Activated naive CD4-positive, alpha-beta T cell treated with anti-CD3 and anti-CD28 coated beads, Interleukin-2, amount 10 ng/mL, durations not matched to agents 7 days and 5 days (primary cell): ENCODE data around the gene WFIKKN2.

Source experiments
- CTCF ChIA-PET: fragments of 350-600 bp; sonication (Branson Sonifier 250); formaldehyde crosslinking; loops from one replicate; lab custom pipeline; 2021; ENCODE audit warnings: antibody characterized with exemption; lab: Charles Lee
- DNase-seq: peaks from one replicate; pipeline ENCODE4 v3.0.0-alpha.2; 2020
- H3K27ac Mint-ChIP-seq: one replicate; pipeline ENCODE4 v1.8.0; 2021; ENCODE audit warnings: mild to moderate bottlenecking, moderate library complexity, mixed read lengths
- H3K27me3 Mint-ChIP-seq: one replicate; pipeline ENCODE4 v1.8.0; 2021; ENCODE audit warnings: mild to moderate bottlenecking, mixed read lengths
- H3K36me3 Mint-ChIP-seq: one replicate; pipeline ENCODE4 v1.8.0; 2021; ENCODE audit warnings: mixed read lengths
- H3K4me1 Mint-ChIP-seq: one replicate; pipeline ENCODE4 v1.8.0; 2021; ENCODE audit warnings: mixed read lengths
- H3K4me3 Mint-ChIP-seq: one replicate; pipeline ENCODE4 v1.8.0; 2021; ENCODE audit warnings: mild to moderate bottlenecking, moderate library complexity, mixed read lengths
- H3K9me3 Mint-ChIP-seq: one replicate; pipeline ENCODE4 v1.8.0; 2021; ENCODE audit warnings: mixed read lengths

Gene WFIKKN2

DNA sequence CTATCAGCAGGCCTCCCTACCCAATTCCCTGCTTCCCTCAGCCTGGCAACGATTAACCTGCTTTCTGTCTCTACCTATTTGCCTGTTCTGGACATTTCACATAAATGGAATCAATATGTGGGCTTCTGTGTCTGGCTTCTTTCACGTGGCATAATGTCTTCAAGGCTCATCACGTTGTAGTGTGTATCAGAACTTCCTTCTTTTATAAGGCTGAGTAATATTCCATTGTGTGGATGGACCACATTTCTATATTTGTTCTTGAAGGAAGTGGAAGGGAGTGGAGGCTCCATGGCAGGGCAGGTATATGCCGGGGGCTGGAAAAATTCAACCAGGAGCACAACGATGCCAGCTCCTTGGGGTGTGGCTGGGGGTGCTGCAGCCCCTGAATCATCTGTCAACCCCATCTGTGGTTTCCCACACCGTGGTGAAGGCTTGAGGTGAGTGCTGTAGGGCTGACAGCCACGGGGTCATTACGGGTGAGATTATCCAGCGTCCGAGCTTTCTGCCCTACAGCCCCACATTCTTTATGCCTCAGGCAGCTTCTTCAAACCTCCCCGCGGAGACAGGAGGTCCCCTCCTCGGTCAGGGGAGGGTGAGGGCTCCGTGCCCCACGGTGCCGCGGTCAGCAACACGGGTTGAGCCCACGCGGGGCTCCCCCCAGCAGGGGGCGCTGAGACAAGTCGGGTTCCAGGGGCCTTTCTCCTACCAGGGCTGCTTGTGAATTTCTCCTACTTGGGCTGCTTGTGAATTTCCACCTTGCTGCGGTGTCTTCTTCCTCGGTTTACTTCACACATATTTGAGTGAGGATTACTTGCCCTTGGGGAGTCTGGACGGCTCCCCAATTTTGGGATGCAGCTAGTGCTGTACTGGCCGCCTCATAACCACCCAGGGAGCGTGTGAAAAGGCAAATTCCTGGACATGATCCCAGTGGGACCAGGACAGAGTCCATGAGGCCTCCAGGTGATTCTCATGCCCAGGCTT is 18.3 kb upstream of the WFIKKN2 start:
- Mint-ChIP-seq H3K4me1 (peaks cover 8% of the 10 kb centered on the region), H3K4me3 (no peak overlapping the region), H3K27ac (peak overlapping the region; percentile 13), H3K27me3 (peaks cover 61% of the 10 kb centered on the region), H3K9me3 (no peaks in the 10 kb centered on the region), H3K36me3 (no peaks in the 10 kb centered on the region)
- peak; percentile 64 for DNase-seq
- CTCF ChIA-PET: interaction anchor here (0.6 to 4.1 kb wide), 12 partner anchors 10 to 243 kb away, joined by 3 to 23 read pairs (median 4); partner anchors contain the start of gene WFIKKN2

DNA sequence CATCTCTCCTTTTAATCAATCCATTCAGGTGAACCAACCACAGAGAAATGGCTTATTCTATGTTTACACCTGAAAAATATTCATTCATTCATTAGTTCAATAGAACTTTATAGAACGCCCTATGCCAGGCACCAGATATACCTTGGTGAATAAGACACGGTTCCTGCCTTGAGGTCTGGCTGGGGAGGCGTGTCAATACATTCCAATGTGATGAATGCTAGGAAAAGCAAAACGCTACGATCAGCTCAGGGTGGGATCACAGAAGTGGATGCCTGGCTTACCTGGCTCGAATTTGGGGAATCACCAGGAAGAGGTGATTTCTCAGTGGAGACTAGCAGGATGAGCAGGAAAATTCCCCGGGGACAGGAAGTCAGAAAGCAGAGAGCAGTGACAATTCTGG is 17.5 kb upstream of the WFIKKN2 start:
- Mint-ChIP-seq H3K4me3 (no peak overlapping the region), H3K27ac (no peak overlapping the region), H3K9me3 (no peaks in the 10 kb centered on the region), H3K27me3 (peaks cover 60% of the 10 kb centered on the region), H3K4me1 (peaks cover 8% of the 10 kb centered on the region), H3K36me3 (no peaks in the 10 kb centered on the region)
- DNase-seq: no peak
- CTCF ChIA-PET: interaction anchor here (0.7 to 4.1 kb wide), 4 partner anchors 9 to 203 kb away, joined by 3 to 23 read pairs (median 10); no protein-coding TSS in a partner anchor

DNA sequence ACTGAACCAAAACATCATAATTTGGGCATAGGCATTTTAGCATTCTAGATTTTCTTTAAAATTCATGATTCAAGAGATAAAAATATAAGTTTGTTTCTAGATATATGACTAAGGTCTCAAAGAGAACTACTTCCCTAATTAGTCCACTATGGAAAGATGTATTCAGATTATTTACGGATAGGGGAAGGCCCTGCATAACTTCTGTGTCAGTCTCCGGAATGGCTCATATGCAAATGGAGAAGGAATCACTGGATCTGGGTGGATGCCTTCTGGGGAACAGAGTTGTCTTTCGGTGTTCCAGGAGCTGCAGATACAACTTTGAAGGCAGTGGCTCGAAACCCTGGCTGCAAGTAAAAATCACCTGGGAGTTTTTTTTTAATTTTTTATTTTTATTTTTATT is 17.1 kb upstream of the WFIKKN2 start:
- Mint-ChIP-seq H3K36me3 (no peaks in the 10 kb centered on the region), H3K9me3 (no peaks in the 10 kb centered on the region), H3K27ac (no peak overlapping the region), H3K4me3 (no peak overlapping the region), H3K27me3 (peaks cover 60% of the 10 kb centered on the region), H3K4me1 (peaks cover 8% of the 10 kb centered on the region)
- CTCF ChIA-PET: interaction anchor here (0.6 to 4.1 kb wide), 3 partner anchors 9 to 77 kb away, joined by 3 to 23 read pairs (median 18); no protein-coding TSS in a partner anchor
- DNase-seq: no peak

DNA sequence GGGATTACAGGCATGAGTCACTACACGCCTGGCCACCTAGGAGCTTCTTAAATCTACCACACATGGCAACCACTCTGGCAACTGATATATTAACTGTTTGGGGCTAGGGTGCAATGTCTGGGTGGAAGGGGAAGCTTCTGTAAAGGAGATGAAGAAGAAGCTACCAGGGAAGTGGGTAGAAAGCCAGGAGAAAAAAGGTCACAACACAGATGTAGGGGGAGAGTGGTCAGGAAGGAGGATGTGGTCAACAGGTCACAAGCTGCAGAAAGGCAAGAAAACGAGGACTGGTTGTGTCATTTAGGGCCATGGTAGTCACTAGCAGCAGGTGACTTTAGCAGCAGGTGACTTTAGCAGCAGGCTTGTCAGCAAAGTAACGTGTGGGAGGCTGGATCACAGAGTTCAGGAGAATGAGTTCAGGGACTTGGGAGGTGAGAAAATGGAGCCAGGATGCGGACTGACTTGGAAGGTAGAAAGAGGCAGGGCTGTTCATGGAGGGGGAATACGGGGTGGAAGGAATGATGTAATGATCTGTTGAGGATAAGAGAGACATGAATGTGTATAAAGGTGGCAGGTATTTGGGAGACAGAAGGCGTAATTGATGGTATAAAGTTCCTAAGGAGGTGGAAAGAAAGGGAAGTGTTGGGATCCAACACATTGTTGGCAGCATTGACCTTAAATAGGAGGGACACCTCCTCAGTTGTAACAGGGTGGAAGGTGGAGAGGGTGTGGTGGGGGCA is 16.3 kb upstream of the WFIKKN2 start:
- no peak for DNase-seq

DNA sequence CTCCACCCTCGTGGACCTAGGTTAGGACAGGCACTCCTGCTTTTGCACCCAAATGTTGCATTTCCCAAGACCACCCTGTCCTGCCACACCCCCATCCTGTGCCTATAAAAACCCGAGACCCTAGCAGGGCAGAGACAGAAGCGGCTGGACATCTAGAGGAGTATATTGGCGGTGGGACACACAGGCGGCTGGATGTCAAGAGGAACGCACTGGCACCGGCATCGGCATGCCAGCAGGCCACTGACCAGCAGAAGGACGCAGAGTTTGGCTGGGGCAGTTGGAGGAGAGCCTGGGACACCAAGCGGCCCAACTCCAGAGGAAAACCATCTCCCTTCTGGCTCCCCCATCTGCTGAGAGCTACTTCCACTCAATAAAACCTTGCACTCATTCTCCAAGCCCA is 14.7 kb upstream of the WFIKKN2 start:
- no peak overlapping the region for H3K27ac Mint-ChIP-seq
- peaks cover 63% of the 10 kb centered on the region for H3K27me3 Mint-ChIP-seq
- no peaks in the 10 kb centered on the region for H3K36me3 Mint-ChIP-seq
- CTCF ChIA-PET: interaction anchor here (1.1 kb wide), 1 partner anchor 38 kb away, joined by 3 read pairs; no protein-coding TSS in a partner anchor
- peaks cover 8% of the 10 kb centered on the region for H3K4me1 Mint-ChIP-seq
- H3K4me3 Mint-ChIP-seq: no peak overlapping the region
- no peaks in the 10 kb centered on the region for H3K9me3 Mint-ChIP-seq
- DNase-seq: no peak

More for the DNA sequence above, 16.3 kb upstream of the WFIKKN2 start:
- Mint-ChIP-seq H3K27me3 (peaks cover 63% of the 10 kb centered on the region), H3K36me3 (no peaks in the 10 kb centered on the region), H3K4me1 (peaks cover 8% of the 10 kb centered on the region), H3K27ac (no peak overlapping the region), H3K4me3 (no peak overlapping the region), H3K9me3 (no peaks in the 10 kb centered on the region)
- CTCF ChIA-PET: interaction anchor here (0.6 to 4.1 kb wide), 3 partner anchors 8 to 78 kb away, joined by 3 to 23 read pairs (median 18); no protein-coding TSS in a partner anchor

DNA sequence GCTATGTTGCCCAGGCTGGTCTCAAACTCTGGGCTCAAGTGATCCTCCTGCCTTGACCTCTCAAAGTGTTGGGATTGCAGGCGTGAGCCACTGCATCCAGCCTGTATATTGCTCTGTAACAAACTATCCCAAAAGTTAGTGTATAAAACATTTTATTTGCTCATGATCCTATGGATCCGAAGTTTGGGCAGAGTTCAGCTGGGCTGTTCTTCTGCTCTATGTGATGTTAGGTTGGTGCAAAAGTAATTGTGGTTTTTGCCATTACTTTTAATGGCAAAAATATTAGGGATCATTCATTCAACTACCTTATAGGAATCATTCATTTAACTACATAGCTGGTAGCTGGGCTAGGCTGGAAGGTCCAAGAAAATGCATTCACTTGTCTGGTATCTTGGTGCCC is 12.8 kb upstream of the WFIKKN2 start:
- CTCF ChIA-PET: interaction anchor here (0.6 to 1.8 kb wide), 3 partner anchors 18 to 132 kb away, joined by 3 to 4 read pairs (median 4); no protein-coding TSS in a partner anchor
- no peaks in the 10 kb centered on the region for H3K9me3 Mint-ChIP-seq
- H3K4me1 Mint-ChIP-seq: peaks cover 8% of the 10 kb centered on the region
- DNase-seq: no peak
- H3K27ac Mint-ChIP-seq: no peak overlapping the region
- H3K36me3 Mint-ChIP-seq: peaks cover 2% of the 10 kb centered on the region
- peaks cover 48% of the 10 kb centered on the region for H3K27me3 Mint-ChIP-seq
- no peak overlapping the region for H3K4me3 Mint-ChIP-seq

DNA sequence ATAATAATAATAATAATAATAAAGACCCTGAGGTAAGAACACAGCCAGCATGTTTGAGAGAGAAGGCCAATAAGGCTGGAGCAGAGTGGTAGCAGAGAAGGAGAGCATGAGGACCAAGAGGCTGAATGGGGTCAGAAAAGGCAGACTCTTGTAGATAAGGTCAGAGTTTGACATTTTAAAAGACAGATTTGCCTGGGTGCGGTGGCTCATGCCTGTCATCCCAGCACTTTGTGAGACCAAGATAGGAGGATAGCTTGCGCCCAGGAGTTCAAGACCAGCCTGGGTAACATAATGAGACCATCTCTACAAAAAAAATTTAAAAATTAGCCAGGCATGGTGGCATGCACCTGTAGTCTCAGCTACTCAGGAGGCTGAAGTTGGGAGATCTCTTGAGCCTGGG is 11.0 kb upstream of the WFIKKN2 start:
- H3K9me3 Mint-ChIP-seq: no peaks in the 10 kb centered on the region
- H3K27ac Mint-ChIP-seq: no peak overlapping the region
- no peak overlapping the region for H3K4me3 Mint-ChIP-seq
- peaks cover 53% of the 10 kb centered on the region for H3K27me3 Mint-ChIP-seq
- H3K36me3 Mint-ChIP-seq: peaks cover 2% of the 10 kb centered on the region
- DNase-seq: no peak
- CTCF ChIA-PET: interaction anchor here (0.7 to 1.6 kb wide), 2 partner anchors 10 to 17 kb away, joined by 3 read pairs; no protein-coding TSS in a partner anchor
- H3K4me1 Mint-ChIP-seq: no peaks in the 10 kb centered on the region

DNA sequence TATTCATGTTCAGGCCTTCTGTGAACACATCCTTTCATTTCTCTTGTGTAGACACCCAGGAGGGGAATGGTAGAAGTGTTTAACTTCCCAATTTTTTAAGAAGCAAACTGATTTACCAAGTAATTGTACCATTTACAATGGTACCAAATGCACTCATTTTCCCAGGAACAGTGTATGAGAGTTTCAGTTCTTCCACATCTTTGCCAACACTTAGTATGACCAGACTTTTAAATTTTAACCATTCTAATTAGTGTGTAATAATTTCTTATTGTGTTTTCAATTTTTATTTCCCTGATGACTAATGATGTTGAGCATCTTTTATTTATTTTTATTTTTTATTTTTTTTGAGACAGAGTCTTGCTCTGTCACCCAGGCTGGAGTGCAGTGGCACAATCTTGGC is 10.2 kb upstream of the WFIKKN2 start:
- Mint-ChIP-seq H3K36me3 (peaks cover 2% of the 10 kb centered on the region), H3K9me3 (no peaks in the 10 kb centered on the region), H3K27me3 (peaks cover 54% of the 10 kb centered on the region), H3K27ac (no peak overlapping the region), H3K4me3 (no peak overlapping the region), H3K4me1 (no peaks in the 10 kb centered on the region)
- CTCF ChIA-PET: interaction anchor here (1.6 kb wide), 1 partner anchor 10 kb away, joined by 3 read pairs; no protein-coding TSS in a partner anchor
- no peak for DNase-seq

DNA sequence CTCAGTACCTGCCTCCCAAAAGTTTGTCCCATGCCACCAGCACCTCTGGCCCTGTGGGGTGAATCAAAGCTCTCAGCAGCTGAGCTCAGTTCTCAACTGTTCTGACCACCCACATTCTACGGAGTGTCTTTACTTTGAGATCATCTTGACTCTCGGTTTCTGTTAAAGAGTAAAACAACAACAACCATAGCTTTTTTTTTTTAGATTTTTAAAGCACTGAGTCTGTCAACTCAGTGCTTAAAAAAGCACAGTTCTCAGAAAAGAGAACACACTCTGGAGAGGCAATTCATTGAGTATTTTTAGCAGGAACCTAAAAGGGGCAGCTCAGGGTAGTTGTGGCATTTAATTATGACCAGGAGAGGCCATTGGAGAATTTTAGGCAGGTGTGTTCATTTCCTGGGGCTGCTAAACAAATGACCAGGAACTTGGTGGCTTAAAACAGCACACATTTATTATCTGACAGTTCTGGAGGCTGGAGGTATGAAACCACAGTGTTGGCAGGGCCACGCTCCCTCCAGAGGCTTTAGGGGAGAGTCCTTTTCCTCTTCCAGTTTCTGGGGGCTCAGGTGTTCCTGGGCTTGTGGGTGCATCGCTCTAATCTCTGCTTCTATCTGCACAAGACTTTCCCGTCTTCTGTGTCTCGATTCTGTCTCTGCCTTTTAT is 6.7 kb upstream of the WFIKKN2 start:
- Mint-ChIP-seq H3K9me3 (no peaks in the 10 kb centered on the region), H3K4me1 (no peaks in the 10 kb centered on the region), H3K36me3 (peaks cover 2% of the 10 kb centered on the region), H3K27ac (no peak overlapping the region), H3K27me3 (peaks cover 46% of the 10 kb centered on the region), H3K4me3 (no peak overlapping the region)
- DNase-seq: no peak
- CTCF ChIA-PET: interaction anchor here (0.7 to 3.2 kb wide), 2 partner anchors 11 to 128 kb away, joined by 3 to 23 read pairs; no protein-coding TSS in a partner anchor

DNA sequence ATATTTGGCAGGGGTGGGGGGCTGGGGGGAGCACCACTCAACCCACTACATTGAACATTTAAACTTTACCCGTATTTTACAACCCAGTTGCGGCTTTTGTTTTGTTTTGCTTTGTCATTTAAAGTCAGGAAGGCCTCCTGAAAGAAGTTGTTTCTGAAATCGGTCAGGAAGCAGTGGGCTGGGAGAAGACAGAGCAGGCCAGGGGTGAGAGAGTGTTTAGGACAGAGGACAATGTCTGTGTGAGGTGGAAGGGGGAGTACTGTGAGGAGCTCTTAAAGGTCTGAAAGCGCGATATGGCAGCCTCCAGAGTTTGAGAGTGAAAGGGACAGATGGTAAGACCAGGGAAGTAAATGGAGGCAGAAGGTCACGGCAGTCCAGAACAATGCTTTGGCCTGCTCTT is 6.1 kb upstream of the WFIKKN2 start:
- Mint-ChIP-seq H3K4me1 (no peaks in the 10 kb centered on the region), H3K4me3 (no peak overlapping the region), H3K27ac (no peak overlapping the region), H3K27me3 (peaks cover 48% of the 10 kb centered on the region), H3K36me3 (peaks cover 2% of the 10 kb centered on the region), H3K9me3 (no peaks in the 10 kb centered on the region)
- DNase-seq: no peak
- CTCF ChIA-PET: no interaction called here

DNA sequence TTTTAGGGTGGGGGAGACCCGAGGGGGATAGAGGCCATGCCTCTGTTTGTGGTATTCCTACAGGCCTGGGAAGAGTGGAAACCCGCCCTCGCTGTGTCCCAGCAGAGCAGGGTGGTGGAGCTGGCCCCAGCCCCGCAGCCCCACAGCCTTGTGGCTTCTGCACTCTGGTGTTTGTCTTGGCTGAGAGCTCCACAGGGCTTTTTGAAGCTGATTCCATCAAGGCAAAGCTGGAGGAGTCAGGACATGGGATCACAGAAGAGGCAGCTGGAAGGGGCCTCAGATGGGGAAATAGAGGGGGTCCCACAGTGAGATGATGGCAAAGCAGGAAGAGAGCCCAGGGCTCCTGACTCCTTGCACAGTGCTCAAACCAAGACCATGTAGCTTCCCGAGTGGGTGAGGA is 5.0 kb upstream of the WFIKKN2 start:
- H3K36me3 Mint-ChIP-seq: peaks cover 2% of the 10 kb centered on the region
- H3K27ac Mint-ChIP-seq: no peak overlapping the region
- peaks cover 54% of the 10 kb centered on the region for H3K27me3 Mint-ChIP-seq
- no peak for DNase-seq
- no peak overlapping the region for H3K4me3 Mint-ChIP-seq
- H3K4me1 Mint-ChIP-seq: no peaks in the 10 kb centered on the region
- H3K9me3 Mint-ChIP-seq: no peaks in the 10 kb centered on the region
- CTCF ChIA-PET: interaction anchor here (0.6 to 1.5 kb wide), 4 partner anchors 12 to 323 kb away, joined by 3 to 5 read pairs (median 4); partner anchors contain the start of gene NME1

DNA sequence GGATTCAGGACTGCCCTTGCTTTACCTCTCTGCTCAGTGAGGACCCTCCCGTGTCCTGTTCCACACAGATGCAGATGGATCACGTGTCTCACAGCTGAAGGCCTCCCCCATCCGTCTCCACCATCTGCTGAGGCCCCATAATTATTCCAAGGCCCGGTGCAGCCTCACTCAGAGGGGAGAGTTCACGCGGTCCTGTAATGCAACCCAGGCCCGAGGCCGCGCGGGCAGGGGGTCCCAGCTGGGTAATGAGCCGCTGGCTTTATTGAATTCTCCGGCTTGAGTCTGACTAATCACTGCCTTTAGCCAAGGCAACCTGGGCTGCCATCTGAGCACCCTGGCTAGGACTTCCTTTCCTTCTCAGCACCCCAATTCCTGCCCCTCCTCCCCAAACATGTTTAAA is 4.4 kb upstream of the WFIKKN2 start:
- Mint-ChIP-seq H3K27ac (no peak overlapping the region), H3K9me3 (no peaks in the 10 kb centered on the region), H3K36me3 (peaks cover 2% of the 10 kb centered on the region), H3K4me3 (no peak overlapping the region), H3K27me3 (peaks cover 61% of the 10 kb centered on the region), H3K4me1 (no peaks in the 10 kb centered on the region)
- CTCF ChIA-PET: interaction anchor here (1.1 to 1.5 kb wide), 2 partner anchors 11 to 48 kb away, joined by 5 read pairs; no protein-coding TSS in a partner anchor
- peak; percentile 3 for DNase-seq

DNA sequence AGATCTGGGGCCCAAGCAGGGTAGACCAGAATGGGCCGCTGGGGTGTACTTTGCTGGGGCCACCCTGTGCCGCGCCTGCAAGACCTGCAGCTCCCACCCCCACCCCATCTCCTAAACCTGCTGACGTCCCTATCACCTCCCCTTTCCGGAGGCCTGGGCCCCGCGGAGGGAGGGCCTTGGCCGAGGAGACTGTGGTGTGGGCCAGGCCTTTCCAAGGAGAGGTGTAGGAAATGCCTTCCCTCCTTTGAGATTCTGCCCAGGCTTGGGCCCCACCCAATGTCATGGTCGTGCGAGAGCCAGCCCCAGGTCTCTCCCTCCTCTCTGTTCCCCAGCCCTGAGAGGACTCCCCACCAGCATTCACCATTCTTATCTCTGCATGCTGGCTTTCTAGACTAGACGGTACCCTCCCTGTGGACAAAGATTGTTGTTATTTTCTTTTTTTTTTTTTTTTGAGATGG is 3.9 kb upstream of the WFIKKN2 start:
- Mint-ChIP-seq H3K4me3 (no peak overlapping the region), H3K27me3 (peaks cover 64% of the 10 kb centered on the region), H3K36me3 (peaks cover 2% of the 10 kb centered on the region), H3K27ac (no peak overlapping the region), H3K9me3 (no peaks in the 10 kb centered on the region), H3K4me1 (no peaks in the 10 kb centered on the region)
- DNase-seq: peak; percentile 12
- CTCF ChIA-PET: no interaction called here
